HTERT RPE-1 (cell line): ENCODE data around the gene NOA1.
"Not testable (repeated sequence)": the region's sequence is repeated elsewhere in the genome, so short reads cannot be mapped to it uniquely, and the experiment has no call there.

Source experiments
- in situ Hi-C: fragments of 300-500 bp; cut with MboI; formaldehyde crosslinking; loops from 4 replicates; pipeline ENCODE4 v1.14.3; 2020; ENCODE audit warnings: low sequenced_read_pairs

Gene NOA1

DNA sequence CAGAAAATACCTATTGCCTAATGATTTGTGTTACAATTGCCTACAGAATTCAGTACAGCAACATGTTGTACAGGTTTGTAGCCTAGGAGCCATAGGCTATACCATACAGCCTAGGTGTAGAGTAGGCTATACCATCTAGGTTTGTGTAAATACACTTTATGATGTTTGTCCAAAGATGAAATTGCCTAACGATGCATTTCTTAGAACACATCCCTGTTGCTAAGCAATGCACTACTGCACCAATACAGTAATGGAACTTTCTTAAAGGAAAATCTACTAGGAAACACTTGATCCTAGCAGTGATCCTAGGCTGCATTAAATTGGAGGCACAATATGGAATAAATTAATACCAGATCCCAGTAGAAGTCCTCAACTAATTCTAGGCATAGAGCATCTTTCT is 18.3 kb downstream of the NOA1 start:
- in situ Hi-C loops, result no loop called here

GRCh38 chr4:56958111-56958517 is 19.3 kb downstream of the NOA1 start:
- in situ Hi-C loops, result no loop called here

DNA sequence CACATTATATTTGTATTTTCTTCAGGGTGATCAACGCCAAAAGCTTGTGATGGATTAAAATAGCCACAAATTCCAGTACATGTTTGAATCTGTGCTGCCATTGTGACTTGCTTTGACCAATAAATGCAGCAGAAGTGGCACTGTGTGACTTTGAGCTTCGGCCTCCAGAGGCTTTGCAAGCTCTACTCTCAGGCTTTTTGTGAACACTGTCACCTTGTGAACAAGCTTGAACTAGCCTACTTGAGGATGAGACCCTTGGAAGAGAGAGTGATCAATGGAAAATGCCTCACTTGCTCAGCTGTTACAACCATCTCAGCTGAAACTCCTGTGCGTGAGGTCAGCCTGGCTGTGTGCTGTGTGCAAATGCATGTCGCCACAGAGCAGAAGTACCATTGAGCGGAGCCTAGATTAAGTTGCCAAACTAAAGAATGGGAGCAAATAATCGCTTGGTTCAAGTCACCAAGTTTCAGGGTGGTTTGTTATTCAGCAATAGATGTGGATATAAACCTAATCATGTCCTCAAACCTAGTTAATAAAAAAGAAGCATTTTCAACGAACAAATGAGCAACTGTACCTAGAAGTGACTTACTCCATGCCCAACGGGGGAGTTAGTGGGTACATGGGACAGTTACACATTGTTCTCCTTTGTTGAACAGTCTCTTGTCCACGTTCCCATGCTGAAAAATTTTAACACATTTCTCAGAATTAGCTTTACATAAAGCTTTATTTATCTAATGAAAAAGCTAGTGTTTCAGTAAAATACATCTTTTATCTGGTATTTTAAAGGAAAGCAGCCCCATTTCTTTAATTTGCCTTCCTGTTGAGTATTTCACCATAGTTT is 23.5 kb downstream of the NOA1 start:
- in situ Hi-C loops, result no loop called here

GRCh38 chr4:56941403-56941802 is 36.0 kb downstream of the NOA1 start:
- in situ Hi-C loops, result no loop called here

- in situ Hi-C loops, result no loop called here
Observed at GRCh38 chr4:56940971-56941370, 36.4 kb downstream of the NOA1 start.

DNA sequence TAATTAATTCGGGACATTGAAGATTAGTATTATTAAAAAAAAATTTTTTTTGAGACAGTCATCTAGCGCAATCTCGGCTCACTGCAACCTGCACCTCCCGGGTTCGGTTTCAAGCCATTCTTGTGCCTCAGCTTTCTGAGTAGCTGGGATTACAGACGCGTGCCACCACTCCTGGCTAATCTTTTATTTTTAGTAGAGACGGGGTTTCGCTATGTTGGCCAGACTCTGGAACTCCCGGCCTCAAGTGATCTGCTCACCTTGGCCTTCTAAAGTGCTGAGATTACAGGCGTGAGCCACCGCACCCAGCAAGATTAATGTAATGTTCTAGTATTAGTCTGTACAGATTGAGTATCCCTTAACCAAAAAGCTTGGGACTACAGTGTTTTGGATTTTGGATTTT is 37.0 kb downstream of the NOA1 start:
- in situ Hi-C loops, result no loop called here

GRCh38 chr4:56939826-56940225 is 37.6 kb downstream of the NOA1 start:
- in situ Hi-C loops, result not testable (repeated sequence)

DNA sequence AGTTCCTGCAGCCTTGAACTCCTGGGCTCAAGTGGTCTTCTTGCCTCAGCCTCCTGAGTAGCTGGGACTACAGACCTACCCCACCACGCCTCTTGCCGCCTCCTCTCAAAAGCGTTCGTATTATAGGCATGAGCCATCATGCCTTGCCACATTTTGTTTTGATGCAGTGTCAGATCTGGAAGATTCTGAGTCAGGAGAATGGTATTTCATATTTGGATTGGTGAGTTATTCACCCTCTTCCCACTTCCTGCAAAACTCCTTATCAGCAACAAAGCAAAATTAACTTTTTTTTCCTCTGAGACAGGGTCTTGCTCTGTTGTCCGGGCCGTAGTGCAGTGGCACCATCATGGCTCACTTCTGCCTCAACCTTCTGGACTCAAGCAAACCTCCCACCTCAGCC is 40.1 kb downstream of the NOA1 start:
- in situ Hi-C loops, result no loop called here

DNA sequence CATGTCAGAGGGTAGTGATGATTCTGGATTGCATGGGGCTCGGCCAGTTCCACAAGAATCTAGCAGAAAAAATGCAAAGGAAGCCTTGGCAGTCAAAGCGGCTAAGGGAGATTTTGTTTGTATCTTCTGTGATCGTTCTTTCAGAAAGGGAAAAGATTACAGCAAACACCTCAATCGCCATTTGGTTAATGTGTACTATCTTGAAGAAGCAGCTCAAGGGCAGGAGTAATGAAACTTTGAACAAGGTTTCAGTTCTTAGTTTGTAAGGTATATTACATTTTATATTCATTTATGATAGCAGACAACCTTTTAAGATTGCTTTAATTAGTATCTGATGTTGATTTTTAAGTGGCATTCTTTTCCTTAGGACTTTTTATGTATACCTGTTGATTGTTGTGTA is 45.5 kb downstream of the NOA1 start:
- in situ Hi-C loops, result no loop called here

- in situ Hi-C loops, result no loop called here
Observed at GRCh38 chr4:56930638-56931037, 46.8 kb downstream of the NOA1 start.

- in situ Hi-C loops, result no loop called here
Observed at GRCh38 chr4:56927196-56927595, 50.2 kb downstream of the NOA1 start.

GRCh38 chr4:56914977-56915376 is 62.4 kb downstream of the NOA1 start:
- in situ Hi-C loops, result not testable (repeated sequence)

DNA sequence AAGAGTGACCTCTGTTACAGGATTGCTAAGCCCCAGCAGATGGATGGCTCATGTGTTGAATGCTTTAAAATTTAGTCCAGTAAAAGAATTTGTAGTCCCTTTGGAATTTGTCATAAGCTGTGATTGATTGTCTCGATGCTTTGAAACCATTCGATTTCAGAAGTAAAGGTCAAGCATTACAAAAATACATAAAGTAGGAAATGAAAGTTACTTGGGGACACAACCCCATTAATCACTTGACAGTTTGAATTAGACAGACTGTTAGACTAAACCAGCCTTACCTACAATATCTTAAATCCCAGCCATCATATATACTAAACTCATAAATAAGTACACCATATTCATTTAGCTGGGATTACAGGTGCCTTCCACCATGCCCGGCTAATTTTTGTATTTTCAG is 63.1 kb downstream of the NOA1 start:
- in situ Hi-C loops, result no loop called here
